NCI-H69 (cell line): ENCODE measurements around the gene PTPRA.
"Not testable (repeated sequence)": the region's sequence is repeated elsewhere in the genome, so short reads cannot be mapped to it uniquely, and the experiment has no call there.

Experiments used
- DNase-seq: peaks from one replicate; lab custom pipeline; 2025; lab: John Stamatoyannopoulos, UW

PTPRA gene, protein sequence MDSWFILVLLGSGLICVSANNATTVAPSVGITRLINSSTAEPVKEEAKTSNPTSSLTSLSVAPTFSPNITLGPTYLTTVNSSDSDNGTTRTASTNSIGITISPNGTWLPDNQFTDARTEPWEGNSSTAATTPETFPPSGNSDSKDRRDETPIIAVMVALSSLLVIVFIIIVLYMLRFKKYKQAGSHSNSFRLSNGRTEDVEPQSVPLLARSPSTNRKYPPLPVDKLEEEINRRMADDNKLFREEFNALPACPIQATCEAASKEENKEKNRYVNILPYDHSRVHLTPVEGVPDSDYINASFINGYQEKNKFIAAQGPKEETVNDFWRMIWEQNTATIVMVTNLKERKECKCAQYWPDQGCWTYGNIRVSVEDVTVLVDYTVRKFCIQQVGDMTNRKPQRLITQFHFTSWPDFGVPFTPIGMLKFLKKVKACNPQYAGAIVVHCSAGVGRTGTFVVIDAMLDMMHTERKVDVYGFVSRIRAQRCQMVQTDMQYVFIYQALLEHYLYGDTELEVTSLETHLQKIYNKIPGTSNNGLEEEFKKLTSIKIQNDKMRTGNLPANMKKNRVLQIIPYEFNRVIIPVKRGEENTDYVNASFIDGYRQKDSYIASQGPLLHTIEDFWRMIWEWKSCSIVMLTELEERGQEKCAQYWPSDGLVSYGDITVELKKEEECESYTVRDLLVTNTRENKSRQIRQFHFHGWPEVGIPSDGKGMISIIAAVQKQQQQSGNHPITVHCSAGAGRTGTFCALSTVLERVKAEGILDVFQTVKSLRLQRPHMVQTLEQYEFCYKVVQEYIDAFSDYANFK

DNA sequence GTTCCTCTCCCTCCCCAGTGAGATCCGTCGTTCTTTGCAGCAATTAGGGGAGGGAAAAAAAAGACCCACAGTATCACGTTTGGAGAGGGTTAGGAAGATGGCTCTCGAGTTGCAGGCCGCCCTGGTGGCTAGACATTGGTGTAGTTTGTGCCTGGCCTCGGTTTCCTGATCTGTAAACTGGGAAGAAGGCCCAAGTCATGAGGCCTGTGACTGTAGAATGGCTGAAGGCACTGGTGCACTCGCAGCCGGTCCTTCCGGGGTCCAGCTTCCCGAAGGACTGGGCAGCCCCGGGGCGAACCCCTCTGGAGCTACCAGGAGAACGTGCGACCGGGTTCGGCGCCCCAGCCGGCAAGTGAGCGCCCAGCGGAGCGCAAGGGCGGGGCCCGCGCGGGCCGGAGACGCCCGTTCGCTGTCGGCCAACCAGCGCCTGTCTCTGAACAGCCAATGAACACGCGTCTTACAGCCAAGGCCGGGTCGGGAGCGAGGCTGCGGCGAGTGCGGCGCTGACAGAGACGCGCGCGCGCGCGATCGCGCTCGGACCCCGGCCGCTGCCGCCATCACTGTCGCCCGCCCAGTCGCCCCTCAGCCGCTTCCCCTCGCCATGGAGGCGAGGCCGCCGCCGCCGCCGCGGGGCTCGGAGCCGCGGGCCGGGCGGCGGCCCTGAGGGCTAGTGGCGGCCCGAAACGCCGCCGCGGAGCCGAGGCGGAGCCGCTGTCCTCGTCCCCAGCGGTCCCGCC lies at the start of gene PTPRA:
Gene PTPRA, plus strand, starts transcription at position 472 of the 737 bp plus-strand sequence. CDS start 90,797 bp downstream, outside the sequence.
- DNase-seq: peak; percentile 97

DNA sequence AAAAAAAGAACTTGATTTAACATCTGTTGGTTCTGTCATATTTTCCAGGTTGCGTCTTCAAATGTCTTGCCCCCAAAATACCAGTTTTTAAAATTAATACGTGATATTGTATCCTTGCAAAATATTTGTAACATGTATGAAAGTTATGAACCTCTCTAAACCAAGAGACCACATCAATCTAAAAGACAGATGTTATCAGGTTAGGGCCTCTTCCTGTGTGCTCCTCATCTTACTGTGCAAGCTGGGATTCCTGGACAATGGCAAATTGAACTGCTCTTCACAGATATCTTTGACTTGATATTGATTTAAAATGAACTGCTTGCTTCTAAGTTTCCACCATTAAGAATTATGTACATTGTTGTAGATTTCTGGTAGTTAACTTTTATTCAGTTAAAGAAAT lies 47.5 kb upstream of the PTPRA start:
- DNase-seq: no peak

GRCh38 chr20:2826655-2827054 lies 46.6 kb upstream of the PTPRA start:
- no peak for DNase-seq

DNA sequence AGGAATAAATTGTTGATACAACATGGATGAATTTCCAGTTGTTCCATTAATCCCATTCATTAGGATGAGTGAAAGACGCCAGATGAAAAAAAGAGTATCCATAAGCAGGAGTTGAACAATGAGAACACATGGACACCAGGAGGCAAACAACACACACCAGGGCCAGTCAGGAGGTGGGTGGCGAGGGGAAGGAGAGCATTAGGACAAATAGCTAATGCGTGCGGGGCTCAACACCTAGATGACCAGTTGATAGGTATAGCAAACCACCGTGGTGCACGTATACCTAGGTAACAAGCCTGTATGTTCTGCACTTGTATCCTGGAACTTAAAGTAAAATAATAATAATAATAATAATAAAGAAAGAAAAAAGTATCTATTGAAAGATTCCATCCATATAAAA lies 43.9 kb upstream of the PTPRA start:
- no peak for DNase-seq

DNA sequence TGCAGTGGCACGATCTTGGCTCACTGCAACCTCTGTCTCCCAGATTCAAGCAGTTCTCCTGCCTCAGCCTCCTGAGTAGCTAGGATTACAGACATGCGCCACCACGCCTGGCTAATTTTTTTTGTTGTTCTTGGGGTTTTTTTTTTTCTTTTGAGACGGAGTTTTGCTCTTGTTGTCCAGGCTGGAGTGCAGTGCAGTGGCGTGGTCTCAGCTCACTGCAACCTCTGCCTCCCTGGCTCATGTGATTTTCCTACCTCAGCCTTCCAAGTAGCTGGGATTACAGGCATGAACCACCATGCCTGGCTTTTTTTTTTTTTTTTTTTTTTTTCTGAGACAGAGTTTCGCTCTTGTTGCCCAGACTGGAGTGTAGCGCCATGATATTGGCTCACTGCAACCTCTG lies 42.1 kb upstream of the PTPRA start:
- not testable (repeated sequence) for DNase-seq

- DNase-seq: no peak
Measured at GRCh38 chr20:2833761-2834160, 39.5 kb upstream of the PTPRA start.

DNA sequence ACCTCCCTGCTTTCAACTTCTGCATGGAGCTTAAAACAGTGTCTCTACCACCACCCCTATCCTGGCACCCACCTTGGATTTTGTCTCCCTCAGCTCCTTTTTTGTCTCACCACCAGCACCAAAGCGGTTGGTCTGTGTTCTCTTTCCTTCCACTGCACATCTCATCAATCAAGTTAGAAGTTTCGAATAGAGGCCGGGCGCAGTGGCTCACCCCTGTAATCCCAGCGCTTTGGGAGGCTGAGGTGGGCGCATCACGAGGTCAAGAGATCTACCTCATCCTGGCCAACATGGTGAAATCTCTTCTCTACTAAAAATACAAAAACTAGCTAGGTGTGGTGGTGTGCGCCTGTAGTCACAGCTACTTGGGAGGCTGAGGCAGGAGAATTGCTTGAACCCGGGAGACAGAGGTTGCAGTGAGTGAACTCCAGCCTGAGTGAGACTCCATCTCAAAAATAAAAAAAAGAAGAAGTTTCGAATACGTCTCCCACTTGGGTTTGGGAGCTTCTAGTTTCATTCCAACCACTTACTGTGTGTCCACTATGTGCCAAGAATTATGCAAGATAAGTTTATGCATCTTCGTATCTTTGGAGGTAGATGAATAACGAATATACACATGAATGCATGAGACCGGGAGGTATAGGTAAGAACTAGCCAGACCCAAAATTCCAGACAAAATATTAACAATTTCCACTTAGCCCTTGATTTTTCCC lies 38.7 kb upstream of the PTPRA start:
- no peak for DNase-seq

- no peak for DNase-seq
Measured at GRCh38 chr20:2835331-2835796, 37.9 kb upstream of the PTPRA start.

DNA sequence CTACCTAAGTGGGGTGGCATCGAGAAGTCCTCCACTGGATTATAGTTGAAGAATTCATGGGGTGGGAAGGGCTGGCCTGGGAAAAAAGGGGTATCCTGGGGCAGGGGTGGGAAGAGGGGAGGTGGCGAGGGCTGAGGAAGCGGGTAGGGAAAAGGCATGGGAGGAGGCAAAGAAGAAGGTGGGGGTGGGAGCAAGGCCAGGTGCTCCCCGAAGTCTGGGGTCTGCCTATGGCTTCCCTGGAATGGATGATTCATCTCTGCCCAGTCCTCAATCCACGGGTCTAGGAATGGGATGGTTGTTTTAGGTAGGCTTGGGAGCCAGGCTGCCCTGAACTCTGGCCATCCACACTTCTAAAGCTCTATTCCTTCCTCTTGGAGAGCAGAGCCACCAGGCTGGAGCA lies 37.2 kb upstream of the PTPRA start:
- DNase-seq: no peak

GRCh38 chr20:2837221-2837960 lies 35.9 kb upstream of the PTPRA start:
- no peak for DNase-seq

GRCh38 chr20:2838170-2838797 lies 35.0 kb upstream of the PTPRA start:
- DNase-seq: no peak

DNA sequence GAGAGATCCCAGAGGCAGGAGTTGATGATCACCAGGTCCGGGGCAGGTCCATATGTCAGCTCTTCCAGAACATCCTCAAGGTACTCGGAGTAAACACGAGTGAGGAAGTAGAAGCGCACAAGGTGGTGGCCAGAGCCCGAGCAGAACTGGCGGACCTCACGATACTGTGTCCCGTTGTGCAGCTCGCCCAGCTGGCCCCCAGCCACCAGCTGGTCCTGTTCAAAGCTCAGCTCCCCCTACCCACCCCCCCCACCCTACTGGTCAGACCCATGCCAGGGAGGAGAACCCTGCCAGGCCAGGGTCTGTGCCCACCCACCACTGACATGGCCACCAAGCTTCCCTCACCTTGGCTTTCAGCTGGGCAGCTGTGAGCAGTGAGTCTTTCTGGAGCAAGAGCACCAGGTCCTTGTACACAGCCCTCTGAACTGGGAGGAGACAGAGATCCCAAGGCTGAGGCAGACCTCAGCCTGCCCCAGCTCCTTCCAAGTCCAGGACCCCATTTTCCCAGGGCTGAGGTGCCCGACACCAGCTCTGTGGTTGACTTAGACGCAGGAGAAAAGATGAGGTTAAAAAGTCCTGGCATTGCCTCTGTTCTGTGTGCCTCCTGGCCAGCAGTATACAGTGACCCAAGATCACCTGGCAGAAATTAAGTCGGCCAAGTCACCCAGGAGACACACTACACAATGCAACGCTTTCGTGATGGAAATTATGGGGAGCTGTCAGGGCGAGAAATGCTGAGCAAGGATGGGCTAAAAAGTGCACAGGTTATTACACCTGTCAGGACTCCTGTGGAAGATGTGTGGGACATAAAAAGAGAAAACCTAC lies 34.2 kb upstream of the PTPRA start:
- no peak for DNase-seq

DNA sequence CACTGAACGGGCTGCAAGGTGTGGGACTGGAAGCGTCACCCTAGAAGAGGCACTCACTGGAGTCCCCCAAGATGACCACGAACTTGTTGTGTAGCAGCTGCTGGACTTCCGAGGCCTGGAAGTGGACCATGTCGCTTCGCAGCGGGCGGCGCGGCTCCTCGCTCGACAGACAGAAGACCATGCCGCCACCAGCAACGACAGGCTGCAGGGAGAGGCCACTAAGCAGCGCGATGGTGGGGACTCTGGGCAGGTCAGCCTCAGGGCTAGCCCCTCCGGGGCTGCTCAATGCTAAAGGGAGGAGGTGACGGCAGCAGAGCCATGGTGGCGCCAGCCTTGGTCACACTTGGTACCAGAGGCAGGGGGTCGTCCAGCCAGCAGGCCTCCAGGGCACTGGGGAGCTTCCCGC lies 33.5 kb upstream of the PTPRA start:
- no peak for DNase-seq

DNA sequence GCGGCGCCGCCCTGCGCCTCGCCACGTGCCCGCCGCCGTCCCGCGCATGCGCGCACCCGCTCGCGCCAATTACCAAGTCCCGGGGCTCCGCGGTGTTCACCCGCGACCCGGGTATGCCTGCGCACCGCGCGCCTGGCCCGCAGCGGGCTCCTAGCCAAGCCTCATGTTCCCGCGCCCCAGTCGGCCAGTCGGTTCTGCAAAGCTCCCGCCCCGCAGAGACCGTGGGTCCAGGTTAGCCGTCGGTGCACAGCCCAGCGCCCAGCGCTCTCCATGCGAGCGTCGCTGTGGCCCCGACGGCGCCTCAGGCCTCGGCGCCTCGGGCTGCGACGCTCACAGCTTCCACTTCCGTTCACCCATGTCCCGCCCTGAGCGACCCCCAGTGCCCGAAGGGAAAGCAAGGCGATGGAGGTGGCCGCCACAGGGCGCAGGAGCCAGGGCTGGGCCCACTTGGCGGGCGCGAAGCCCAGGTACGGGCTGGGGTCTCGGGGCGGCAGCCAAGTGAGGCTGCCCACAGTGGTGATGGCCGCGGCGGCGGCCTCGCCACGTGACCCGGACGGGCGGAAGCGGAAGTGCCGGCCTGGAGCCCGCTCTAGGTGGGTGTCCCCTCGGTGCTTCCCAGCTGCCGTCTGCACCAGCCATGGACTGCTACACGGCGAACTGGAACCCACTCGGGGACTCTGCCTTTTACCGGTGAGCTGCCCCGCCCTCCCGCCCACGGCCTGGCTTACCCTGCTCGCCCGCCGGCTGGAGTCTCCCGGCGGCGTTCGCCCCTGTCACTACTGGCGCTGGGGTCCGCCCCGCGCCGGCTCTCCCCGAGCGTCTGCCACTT lies 32.9 kb upstream of the PTPRA start, which contains the start of the genes PCED1A and VPS16:
Gene PCED1A, minus strand, starts transcription at position 518 of the 829 bp plus-strand sequence. CDS start 743 bp downstream, outside the sequence.
Gene VPS16, plus strand, starts transcription at position 608 of the 829 bp plus-strand sequence. Its CDS starts 30 bp downstream, at position 638.
- DNase-seq: peak; percentile 95

DNA sequence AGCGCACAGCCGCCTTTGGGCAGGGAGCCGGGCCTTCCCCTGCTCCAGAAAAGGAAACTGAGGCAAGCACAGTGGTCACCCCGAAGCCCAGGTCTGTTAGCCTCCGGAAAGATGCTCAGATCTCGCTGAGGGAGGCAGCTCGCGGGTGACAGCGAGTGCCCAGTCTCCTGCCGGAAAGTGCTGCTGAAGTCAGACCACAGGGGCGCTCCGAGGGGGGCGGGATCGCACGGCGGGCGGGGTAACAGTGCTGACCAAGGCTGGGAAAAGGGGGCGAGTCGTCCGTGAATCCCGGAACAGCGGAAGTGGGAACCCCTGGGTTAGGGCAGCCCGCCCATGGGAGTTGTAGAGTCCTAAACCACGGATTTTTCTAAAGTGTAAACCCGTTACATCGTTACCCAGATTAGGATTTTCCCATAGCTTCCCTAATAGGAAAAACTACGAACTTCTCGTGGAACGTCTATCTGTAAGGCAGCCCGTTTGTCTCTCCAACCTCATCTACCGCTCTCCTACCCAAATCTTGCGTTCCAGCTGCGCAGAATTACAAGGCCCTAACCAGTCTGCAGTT lies 32.2 kb upstream of the PTPRA start:
- peak; percentile 71 for DNase-seq

GRCh38 chr20:2845607-2846006 lies 27.7 kb upstream of the PTPRA start:
- DNase-seq: no peak

- no peak for DNase-seq
Measured at GRCh38 chr20:2846698-2847097, 26.6 kb upstream of the PTPRA start.

- DNase-seq: no peak
Measured at GRCh38 chr20:2847802-2848201, 25.5 kb upstream of the PTPRA start.
